Measurements from ENCODE around the gene LDLRAD4.

DNA sequence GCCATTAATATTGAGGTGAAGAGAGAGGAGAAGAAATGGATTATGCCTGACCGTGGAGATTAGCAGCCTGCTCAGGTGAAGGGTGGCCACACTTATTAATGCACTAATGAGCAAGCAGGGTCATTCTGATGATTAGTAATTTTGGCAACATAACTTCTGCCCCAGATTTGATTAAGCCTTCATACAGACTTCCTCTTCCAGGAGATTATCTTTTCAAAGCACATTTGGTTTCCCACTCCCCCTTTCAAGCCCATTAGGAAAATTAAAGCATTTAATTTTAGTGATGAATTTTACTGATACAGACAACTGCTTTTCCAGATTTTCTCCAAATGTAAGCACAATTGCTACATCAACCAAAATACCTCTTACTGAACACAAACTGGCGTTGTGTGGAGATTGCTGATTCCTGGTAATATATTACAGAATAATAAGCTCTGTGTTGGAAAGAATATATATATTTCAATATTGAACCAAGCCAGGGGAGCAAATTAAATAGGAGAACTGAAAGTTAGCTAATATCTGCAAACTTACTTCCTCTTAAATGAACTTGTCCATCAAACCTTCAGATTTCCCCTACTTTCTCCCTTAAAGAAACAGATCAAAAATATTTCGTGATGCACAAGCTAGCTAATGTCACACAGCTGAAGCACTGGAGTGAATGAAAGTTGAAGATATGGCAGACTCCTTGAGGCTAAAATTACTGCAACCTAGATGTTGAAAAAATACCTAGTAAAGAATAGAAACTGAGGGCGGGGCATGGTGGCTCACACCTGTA is 367.0 kb downstream of the LDLRAD4 start:
- TF ChIP-seq, protein P1, sequence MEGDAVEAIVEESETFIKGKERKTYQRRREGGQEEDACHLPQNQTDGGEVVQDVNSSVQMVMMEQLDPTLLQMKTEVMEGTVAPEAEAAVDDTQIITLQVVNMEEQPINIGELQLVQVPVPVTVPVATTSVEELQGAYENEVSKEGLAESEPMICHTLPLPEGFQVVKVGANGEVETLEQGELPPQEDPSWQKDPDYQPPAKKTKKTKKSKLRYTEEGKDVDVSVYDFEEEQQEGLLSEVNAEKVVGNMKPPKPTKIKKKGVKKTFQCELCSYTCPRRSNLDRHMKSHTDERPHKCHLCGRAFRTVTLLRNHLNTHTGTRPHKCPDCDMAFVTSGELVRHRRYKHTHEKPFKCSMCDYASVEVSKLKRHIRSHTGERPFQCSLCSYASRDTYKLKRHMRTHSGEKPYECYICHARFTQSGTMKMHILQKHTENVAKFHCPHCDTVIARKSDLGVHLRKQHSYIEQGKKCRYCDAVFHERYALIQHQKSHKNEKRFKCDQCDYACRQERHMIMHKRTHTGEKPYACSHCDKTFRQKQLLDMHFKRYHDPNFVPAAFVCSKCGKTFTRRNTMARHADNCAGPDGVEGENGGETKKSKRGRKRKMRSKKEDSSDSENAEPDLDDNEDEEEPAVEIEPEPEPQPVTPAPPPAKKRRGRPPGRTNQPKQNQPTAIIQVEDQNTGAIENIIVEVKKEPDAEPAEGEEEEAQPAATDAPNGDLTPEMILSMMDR (IDR thresholded peaks at IDR 0.05): no peak
- no peak for TF ChIP-seq POLR2A (IDR thresholded peaks at IDR 0.05)

All from lower leg skin (tissue), 3 donors.